Keratinocyte (primary cell): Measurements from ENCODE around the gene TMED6.

Source experiments
- CTCF ChIP-seq, 3 experiments: IDR thresholded peaks in 1 of 3; conservative IDR thresholded peaks in 1 of 3; optimal IDR thresholded peaks in 1 of 3; 2 replicates in 2 of 3; 3 replicates in 1 of 3; pipeline versions ENCODE3 to v1.5.1; 2011; ENCODE audit warnings: low read length in 3 of 3, mild to moderate bottlenecking in 3 of 3, moderate library complexity in 2 of 3, control low read depth in 1 of 3, inconsistent platforms in 1 of 3; ENCODE audit not compliant: insufficient read depth in 2 of 3; ENCODE audit errors: extremely low read depth in 1 of 3
- EZH2 ChIP-seq: IDR thresholded peaks from one replicate; pipeline ENCODE4 v1.6.1; 2012; ENCODE audit warnings: inconsistent platforms, mild to moderate bottlenecking, low read length, moderate library complexity

DNA sequence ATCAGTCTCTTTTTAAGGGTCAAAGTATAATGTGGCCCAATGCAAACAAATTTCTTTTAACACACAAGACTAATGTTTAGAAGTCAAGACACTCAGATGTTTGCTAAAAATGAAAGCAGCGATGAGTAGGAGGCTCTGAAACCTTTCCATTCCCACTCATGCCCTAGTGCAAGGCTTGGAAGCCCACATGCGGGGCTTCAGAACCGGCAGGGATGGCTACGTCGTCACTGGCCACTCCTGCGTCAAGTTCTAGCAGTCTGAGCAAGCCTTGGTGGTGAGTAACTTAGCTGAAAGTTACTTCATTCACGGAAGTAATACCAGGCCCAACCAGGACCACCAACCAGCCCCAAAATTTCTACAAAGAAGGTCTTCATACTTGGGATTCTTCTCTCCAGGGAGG lies 14.8 kb upstream of the TMED6 start:
- TF ChIP-seq CTCF (optimal IDR thresholded peaks at IDR 0.05 in 1 of 3, IDR thresholded peaks at IDR 0.05 in 1 of 3, conservative IDR thresholded peaks at IDR 0.05 in 1 of 3; ENCODE audit: extremely low read depth in 1 of 3, insufficient read depth in 2 of 3, low read length in 3 of 3) (no peak), EZH2 (no peak)
